ENCODE data around the gene PRUNE2. TPM values are rescaled to one million over a fixed set of nuclear protein-coding genes. Genes with fewer than 3 reads are reported as not detected.
A peak's percentile ranks its signal among the peaks of the same experiment; 100 is the strongest.

Gene PRUNE2
- polyA plus RNA-seq, 1 of the 3 experiments (the other 2 are of a cell fraction), result 13.0 TPM

DNA sequence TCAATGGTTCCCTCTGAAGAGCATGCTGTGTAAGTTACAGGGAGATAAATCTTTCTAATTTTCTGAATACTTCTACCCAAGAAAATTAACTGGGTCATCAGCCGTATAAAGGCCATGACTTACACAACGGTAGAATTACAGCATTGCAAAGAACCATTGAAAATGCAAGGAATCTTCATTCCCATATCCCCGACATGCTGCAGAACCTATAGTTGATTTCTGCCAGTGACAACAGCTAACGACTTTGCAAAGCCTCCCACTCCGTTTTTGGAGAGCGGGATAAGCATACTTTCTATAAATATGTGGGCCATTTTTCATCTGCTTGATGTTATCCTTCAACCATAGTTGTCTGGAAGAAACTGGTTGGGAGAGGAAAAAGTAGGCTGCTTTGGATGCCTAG, 85.5 kb downstream of the PRUNE2 start (continued):
- TF ChIP-seq, protein P1, sequence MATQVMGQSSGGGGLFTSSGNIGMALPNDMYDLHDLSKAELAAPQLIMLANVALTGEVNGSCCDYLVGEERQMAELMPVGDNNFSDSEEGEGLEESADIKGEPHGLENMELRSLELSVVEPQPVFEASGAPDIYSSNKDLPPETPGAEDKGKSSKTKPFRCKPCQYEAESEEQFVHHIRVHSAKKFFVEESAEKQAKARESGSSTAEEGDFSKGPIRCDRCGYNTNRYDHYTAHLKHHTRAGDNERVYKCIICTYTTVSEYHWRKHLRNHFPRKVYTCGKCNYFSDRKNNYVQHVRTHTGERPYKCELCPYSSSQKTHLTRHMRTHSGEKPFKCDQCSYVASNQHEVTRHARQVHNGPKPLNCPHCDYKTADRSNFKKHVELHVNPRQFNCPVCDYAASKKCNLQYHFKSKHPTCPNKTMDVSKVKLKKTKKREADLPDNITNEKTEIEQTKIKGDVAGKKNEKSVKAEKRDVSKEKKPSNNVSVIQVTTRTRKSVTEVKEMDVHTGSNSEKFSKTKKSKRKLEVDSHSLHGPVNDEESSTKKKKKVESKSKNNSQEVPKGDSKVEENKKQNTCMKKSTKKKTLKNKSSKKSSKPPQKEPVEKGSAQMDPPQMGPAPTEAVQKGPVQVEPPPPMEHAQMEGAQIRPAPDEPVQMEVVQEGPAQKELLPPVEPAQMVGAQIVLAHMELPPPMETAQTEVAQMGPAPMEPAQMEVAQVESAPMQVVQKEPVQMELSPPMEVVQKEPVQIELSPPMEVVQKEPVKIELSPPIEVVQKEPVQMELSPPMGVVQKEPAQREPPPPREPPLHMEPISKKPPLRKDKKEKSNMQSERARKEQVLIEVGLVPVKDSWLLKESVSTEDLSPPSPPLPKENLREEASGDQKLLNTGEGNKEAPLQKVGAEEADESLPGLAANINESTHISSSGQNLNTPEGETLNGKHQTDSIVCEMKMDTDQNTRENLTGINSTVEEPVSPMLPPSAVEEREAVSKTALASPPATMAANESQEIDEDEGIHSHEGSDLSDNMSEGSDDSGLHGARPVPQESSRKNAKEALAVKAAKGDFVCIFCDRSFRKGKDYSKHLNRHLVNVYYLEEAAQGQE (IDR thresholded peaks at IDR 0.05; ENCODE audit: low read depth, low read length), result no peak
- TF ChIP-seq ELF1 (IDR thresholded peaks at IDR 0.05) (no peak), TEAD4 (IDR thresholded peaks at IDR 0.05; ENCODE audit: borderline replicate concordance, insufficient read depth) (no peak), FOXJ3 (CRISPR knock-in tag; IDR thresholded peaks at IDR 0.05) (no peak)

DNA sequence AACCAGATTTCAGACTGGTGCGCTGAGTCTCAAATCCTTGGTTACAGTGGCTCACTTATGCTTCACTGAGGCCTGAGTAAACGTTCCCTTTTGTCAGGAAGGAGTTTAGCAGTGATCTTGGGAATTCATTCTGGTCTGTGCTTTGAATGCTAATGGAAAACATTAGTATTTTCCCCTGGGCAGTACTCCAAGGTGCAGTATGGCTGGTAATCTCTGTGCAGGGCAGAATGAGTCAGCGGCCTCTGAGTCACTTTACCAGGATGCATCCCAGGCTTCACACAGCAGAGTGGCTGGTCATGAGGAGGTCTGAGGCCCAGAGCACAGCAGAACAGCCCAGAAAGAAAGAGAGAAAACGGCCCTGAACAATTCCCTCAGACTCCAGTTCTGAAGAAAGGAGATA, 87.6 kb downstream of the PRUNE2 start:
- H3K36me3 ChIP-seq (replicated peaks in 1 of 2; ENCODE audit: control insufficient read depth in 1 of 2, insufficient read depth in 2 of 2, low read length in 1 of 2), result no peaks in the 10 kb centered on the region
- H3K27me3 ChIP-seq (ENCODE audit: insufficient read depth), result no peaks in the 10 kb centered on the region; the same call in 1 of the 2 replicates
- peak overlapping the region; percentile 2; the same call in 1 of the 2 replicates for H3K4me2 ChIP-seq
- no peaks in the 10 kb centered on the region for H3K79me2 ChIP-seq (ENCODE audit: insufficient read depth)
- H2AFZ ChIP-seq (ENCODE audit: low read depth), result peak overlapping the region; percentile 71; the same call in 1 of the 2 replicates
- CTCF ChIA-PET, result no interaction called here
- WGBS (ENCODE audit: low lambda C conversion rate), result 4% methylated on average over 4 of the region's 4 CpGs
- H3K9me2 ChIP-seq, result no peaks in the 10 kb centered on the region
- H3K9me3 ChIP-seq, result no peaks in the 10 kb centered on the region
- H3K9ac ChIP-seq, result peak overlapping the region; percentile 16; the same call in 1 of the 2 replicates
- H3K4me3 ChIP-seq (ENCODE audit: low read depth in 2 of 2, low read length in 1 of 2), result no peak overlapping the region
- no peak for DNase-seq
- POLR2A ChIA-PET, result no interaction called here
- peak overlapping the region; percentile 53 to 91; a peak in 3 of 4 replicates for H3K27ac ChIP-seq (ENCODE audit: low read depth in 2 of 2, low read length in 1 of 2)
- H3K4me1 ChIP-seq (ENCODE audit: control insufficient read depth in 1 of 2, insufficient read depth in 2 of 2, low read depth in 1 of 2, low read length in 1 of 2), result 0 out of 4 replicates have a peak, but pooled peaks cover 0 to 5% of the 10 kb centered on the region in 2 experiments
- peaks cover 17% of the 10 kb centered on the region for H3F3A ChIP-seq (replicated peaks; ENCODE audit: insufficient read depth)
- no peaks in the 10 kb centered on the region for H4K20me1 ChIP-seq (ENCODE audit: insufficient read depth)
- no peak for TF ChIP-seq RCOR1 (IDR thresholded peaks at IDR 0.05; ENCODE audit: low read length)
- TF ChIP-seq SMC3 (IDR thresholded peaks at IDR 0.05; ENCODE audit: low read depth, low read length), result no peak
- TF ChIP-seq MEF2A (IDR thresholded peaks at IDR 0.05; ENCODE audit: borderline replicate concordance, low read depth), result no peak; the same call in 1 of the 2 replicates
- no peak for TF ChIP-seq EZH2phosphoT487 (IDR thresholded peaks at IDR 0.05; ENCODE audit: borderline replicate concordance, low read depth)
- no peak for TF ChIP-seq CHD2 (IDR thresholded peaks at IDR 0.05; ENCODE audit: low read length, partially characterized antibody)
- TF ChIP-seq, protein P2, sequence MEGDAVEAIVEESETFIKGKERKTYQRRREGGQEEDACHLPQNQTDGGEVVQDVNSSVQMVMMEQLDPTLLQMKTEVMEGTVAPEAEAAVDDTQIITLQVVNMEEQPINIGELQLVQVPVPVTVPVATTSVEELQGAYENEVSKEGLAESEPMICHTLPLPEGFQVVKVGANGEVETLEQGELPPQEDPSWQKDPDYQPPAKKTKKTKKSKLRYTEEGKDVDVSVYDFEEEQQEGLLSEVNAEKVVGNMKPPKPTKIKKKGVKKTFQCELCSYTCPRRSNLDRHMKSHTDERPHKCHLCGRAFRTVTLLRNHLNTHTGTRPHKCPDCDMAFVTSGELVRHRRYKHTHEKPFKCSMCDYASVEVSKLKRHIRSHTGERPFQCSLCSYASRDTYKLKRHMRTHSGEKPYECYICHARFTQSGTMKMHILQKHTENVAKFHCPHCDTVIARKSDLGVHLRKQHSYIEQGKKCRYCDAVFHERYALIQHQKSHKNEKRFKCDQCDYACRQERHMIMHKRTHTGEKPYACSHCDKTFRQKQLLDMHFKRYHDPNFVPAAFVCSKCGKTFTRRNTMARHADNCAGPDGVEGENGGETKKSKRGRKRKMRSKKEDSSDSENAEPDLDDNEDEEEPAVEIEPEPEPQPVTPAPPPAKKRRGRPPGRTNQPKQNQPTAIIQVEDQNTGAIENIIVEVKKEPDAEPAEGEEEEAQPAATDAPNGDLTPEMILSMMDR (IDR thresholded peaks at IDR 0.05), result no peak
- TF ChIP-seq RXRA (IDR thresholded peaks at IDR 0.05; ENCODE audit: borderline replicate concordance, low read depth), result 0 out of 2 replicates have a peak, but pooled peaks have one; percentile 63
- TF ChIP-seq GABPA (IDR thresholded peaks at IDR 0.05; ENCODE audit: low read depth), result peak; percentile 22; the same call in 1 of the 2 replicates
- TF ChIP-seq, protein P3, sequence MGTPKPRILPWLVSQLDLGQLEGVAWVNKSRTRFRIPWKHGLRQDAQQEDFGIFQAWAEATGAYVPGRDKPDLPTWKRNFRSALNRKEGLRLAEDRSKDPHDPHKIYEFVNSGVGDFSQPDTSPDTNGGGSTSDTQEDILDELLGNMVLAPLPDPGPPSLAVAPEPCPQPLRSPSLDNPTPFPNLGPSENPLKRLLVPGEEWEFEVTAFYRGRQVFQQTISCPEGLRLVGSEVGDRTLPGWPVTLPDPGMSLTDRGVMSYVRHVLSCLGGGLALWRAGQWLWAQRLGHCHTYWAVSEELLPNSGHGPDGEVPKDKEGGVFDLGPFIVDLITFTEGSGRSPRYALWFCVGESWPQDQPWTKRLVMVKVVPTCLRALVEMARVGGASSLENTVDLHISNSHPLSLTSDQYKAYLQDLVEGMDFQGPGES (IDR thresholded peaks at IDR 0.05; ENCODE audit: low read depth, low read length), result no peak
- TF ChIP-seq, protein P1 (IDR thresholded peaks at IDR 0.05; ENCODE audit: low read depth, low read length), result no peak
- peak; percentile 63; the same call in 1 of the 2 replicates for TF ChIP-seq POLR2AphosphoS5 (IDR thresholded peaks at IDR 0.05; ENCODE audit: low read depth, low read length)
- peak; percentile 31; the same call in 1 of the 2 replicates for TF ChIP-seq ELF1 (IDR thresholded peaks at IDR 0.05)
- TF ChIP-seq RFX5 (IDR thresholded peaks at IDR 0.05; ENCODE audit: low read length), result no peak
- peak; percentile 62; the same call in 1 of the 2 replicates for TF ChIP-seq TEAD4 (IDR thresholded peaks at IDR 0.05; ENCODE audit: borderline replicate concordance, insufficient read depth)
- TF ChIP-seq NFIC (IDR thresholded peaks at IDR 0.05; ENCODE audit: borderline replicate concordance), result peak; percentile 92
- TF ChIP-seq MXI1 (IDR thresholded peaks at IDR 0.05; ENCODE audit: low read depth, low read length), result no peak
- TF ChIP-seq TCF12 (IDR thresholded peaks at IDR 0.05), result peak; percentile 91
- TF ChIP-seq TAF1 (IDR thresholded peaks at IDR 0.05; ENCODE audit: borderline replicate concordance, low read depth, low read length), result no peak
- peak; percentile 37; the same call in 1 of the 2 replicates for TF ChIP-seq FOXM1 (IDR thresholded peaks at IDR 0.05; ENCODE audit: low read depth)
- TF ChIP-seq YY1 (IDR thresholded peaks at IDR 0.05; ENCODE audit: low read depth), result peak; percentile 54; the same call in 1 of the 2 replicates
- TF ChIP-seq FOSL2 (IDR thresholded peaks at IDR 0.05; ENCODE audit: borderline replicate concordance, low read depth), result peak; percentile 99
